ENCODE data around the gene MGAT4B.

GRCh38 chr5:179822444-179822990 is 15.9 kb upstream of the MGAT4B start:
- TF ChIP-seq CTCF (conservative IDR thresholded peaks at IDR 0.05; ENCODE audit: low read depth, low read length): no peak
- no peak for TF ChIP-seq RAD21 (IDR thresholded peaks at IDR 0.05; ENCODE audit: low read length)
- no peak for TF ChIP-seq POLR2A (IDR thresholded peaks at IDR 0.05; ENCODE audit: low read depth, low read length)
- TF ChIP-seq SMC3 (IDR thresholded peaks at IDR 0.05; ENCODE audit: low read depth, low read length): no peak
- no peak for TF ChIP-seq RFX5 (IDR thresholded peaks at IDR 0.05; ENCODE audit: low read depth, low read length)

Measured in IMR-90 (cell line).